OCI-LY3 (cell line): ENCODE results near the gene BZW2.

Experiments used
- H2AFZ ChIP-seq: fragments of 200-600, 300-600 bp; shearing (Covaris generic); 2 replicates; pipeline ENCODE4 v1.6.0; 2014; ENCODE audit warnings: antibody characterized with exemption, low read depth, low read length
- H3K27ac ChIP-seq: fragments of 200-600, 300-600 bp; sonication (generic); 2 replicates; pipeline ENCODE4 v1.5.1; 2014; ENCODE audit warnings: mild to moderate bottlenecking, low read length, moderate library complexity, mixed read lengths
- H3K27me3 ChIP-seq: fragments of 200-600, 300-600 bp; sonication (generic); 2 replicates; pipeline ENCODE4 v1.6.1; 2014; ENCODE audit warnings: low read depth, low read length, mixed read lengths
- H3K36me3 ChIP-seq: fragments of 200-600, 300-600 bp; sonication (generic); replicated peaks from 2 replicates; pipeline ENCODE3; 2014; ENCODE audit warnings: low read depth, low read length, mixed read lengths
- H3K4me1 ChIP-seq: fragments of 300-600, 200-600 bp; sonication (generic); 2 replicates; pipeline ENCODE4 v1.6.1; 2014; ENCODE audit warnings: low read length, mixed read lengths
- H3K4me2 ChIP-seq: fragments of 200-600, 300-600 bp; sonication (generic); 2 replicates; pipeline ENCODE4 v1.6.1; 2014; ENCODE audit warnings: low read length, mixed read lengths
- H3K4me3 ChIP-seq: fragments of 300-600, 200-600 bp; sonication (generic); 2 replicates; pipeline ENCODE4 v1.5.1; 2014; ENCODE audit warnings: antibody characterized with exemption, mild to moderate bottlenecking, low read length, moderate library complexity
- H3K79me2 ChIP-seq: fragments of 300-600, 200-600 bp; shearing (Covaris generic); 2 replicates; pipeline ENCODE4 v1.6.1; 2014; ENCODE audit warnings: mild to moderate bottlenecking, low read length, mixed read lengths
- H3K9ac ChIP-seq: fragments of 300-600, 200-600 bp; shearing (Covaris generic); 2 replicates; pipeline ENCODE4 v1.6.0; 2014; ENCODE audit warnings: mild to moderate bottlenecking, low read length, moderate library complexity
- H3K9me3 ChIP-seq: fragments of 200-600, 300-600 bp; shearing (Covaris generic); 2 replicates; pipeline ENCODE4 v1.6.1; 2014; ENCODE audit warnings: low read length, mixed read lengths; ENCODE audit not compliant: insufficient read depth
- H4K20me1 ChIP-seq: fragments of 200-600, 300-600 bp; sonication (generic); 2 replicates; pipeline ENCODE4 v1.6.1; 2016; ENCODE audit warnings: low read length, mixed read lengths; ENCODE audit not compliant: insufficient read depth
- CTCF ChIP-seq: fragments of 200-600, 300-600 bp; sonication (generic); IDR thresholded peaks from 2 replicates; pipeline ENCODE4 v1.5.1; 2014; ENCODE audit warnings: antibody characterized with exemption, low read length, low read depth
- EZH2phosphoT487 ChIP-seq: fragments of 200-600 bp; shearing (Covaris generic); IDR thresholded peaks from 2 replicates; pipeline ENCODE4 v1.6.1; 2018; ENCODE audit warnings: antibody characterized with exemption, mixed run types, low read depth

BZW2 gene

GRCh38 chr7:16745645-16746044, 99.7 kb downstream of the BZW2 start:
- Histone ChIP-seq H3K9ac (no peak overlapping the region), H3K36me3 (no peaks in the 10 kb centered on the region), H3K4me2 (no peak overlapping the region), H3K27me3 (no peaks in the 10 kb centered on the region), H3K9me3 (no peaks in the 10 kb centered on the region), H3K79me2 (no peaks in the 10 kb centered on the region), H3K4me1 (no peaks in the 10 kb centered on the region), H3K4me3 (no peak overlapping the region), H3K27ac (no peak overlapping the region), H4K20me1 (no peaks in the 10 kb centered on the region), H2AFZ (no peak overlapping the region)
- no peak for TF ChIP-seq EZH2phosphoT487

- no peak for TF ChIP-seq EZH2phosphoT487
- TF ChIP-seq CTCF: no peak
- Histone ChIP-seq H4K20me1 (no peaks in the 10 kb centered on the region), H3K9me3 (no peaks in the 10 kb centered on the region), H2AFZ (no peak overlapping the region), H3K4me2 (no peak overlapping the region), H3K4me3 (no peak overlapping the region), H3K27ac (no peak overlapping the region), H3K36me3 (no peaks in the 10 kb centered on the region), H3K4me1 (no peaks in the 10 kb centered on the region), H3K27me3 (no peaks in the 10 kb centered on the region), H3K79me2 (no peaks in the 10 kb centered on the region), H3K9ac (no peak overlapping the region)
Observed at GRCh38 chr7:16747102-16747501, 101.1 kb downstream of the BZW2 start.

- TF ChIP-seq EZH2phosphoT487 (no peak), CTCF (no peak)
- no peaks in the 10 kb centered on the region for H3K4me1 ChIP-seq
- H3K27me3 ChIP-seq: 0 out of 2 replicates have a peak, but pooled peaks cover 10% of the 10 kb centered on the region
- no peaks in the 10 kb centered on the region for H4K20me1 ChIP-seq
- peak within 1 kb of the TSS; percentile 80 for H3K4me2 ChIP-seq
- no peaks in the 10 kb centered on the region for H3K36me3 ChIP-seq
- H3K27ac ChIP-seq: no peak within 1 kb of the TSS
- peak within 1 kb of the TSS; percentile 89 for H2AFZ ChIP-seq
- H3K9ac ChIP-seq: peak within 1 kb of the TSS; percentile 53
- no peaks in the 10 kb centered on the region for H3K9me3 ChIP-seq
- H3K79me2 ChIP-seq: no peaks in the 10 kb centered on the region
- peak within 1 kb of the TSS; percentile 92 for H3K4me3 ChIP-seq
Observed at GRCh38 chr7:16753102-16753931, 107.3 kb downstream of the BZW2 start, which contains the start of gene TSPAN13. Gene TSPAN13 (plus strand): TSS chr7:16753755. CDS start chr7:16753968, 213 bp downstream.

GRCh38 chr7:16753932-16754855, 108.2 kb downstream of the BZW2 start:
- peak overlapping the region; percentile 92 for H3K4me3 ChIP-seq
- no peaks in the 10 kb centered on the region for H3K79me2 ChIP-seq
- H3K9me3 ChIP-seq: no peaks in the 10 kb centered on the region
- H3K4me1 ChIP-seq: no peaks in the 10 kb centered on the region
- no peaks in the 10 kb centered on the region for H4K20me1 ChIP-seq
- TF ChIP-seq EZH2phosphoT487 (no peak), CTCF (no peak)
- H3K27ac ChIP-seq: no peak overlapping the region
- H2AFZ ChIP-seq: peak overlapping the region; percentile 65
- H3K4me2 ChIP-seq: peak overlapping the region; percentile 80
- H3K9ac ChIP-seq: peak overlapping the region; percentile 53
- H3K36me3 ChIP-seq: no peaks in the 10 kb centered on the region
- 0 out of 2 replicates have a peak, but pooled peaks cover 10% of the 10 kb centered on the region for H3K27me3 ChIP-seq
